Cerebellar cortex (tissue), 1 donor: ENCODE data around the gene GPSM1.

Experiments
- DNase-seq: peaks from one replicate; pipeline ENCODE4 v3.0.0-alpha.2; 2015; ENCODE audit warnings: low spot score

GPSM1 gene

GRCh38 chr9:136361754-136362449 is 34.6 kb downstream of the GPSM1 start:
- DNase-seq: no peak

GRCh38 chr9:136362450-136362784 is 35.1 kb downstream of the GPSM1 start:
- DNase-seq: no peak

GRCh38 chr9:136363106-136363948 is 36.0 kb downstream of the GPSM1 start, which contains the start of gene DNLZ:
DNLZ (minus strand) TSS chr9:136363744; CDS start chr9:136363714, 30 bp downstream.
- peak; percentile 94 for DNase-seq

- no peak for DNase-seq
Measured at GRCh38 chr9:136363949-136364748, 36.8 kb downstream of the GPSM1 start.

- no peak for DNase-seq
Measured at GRCh38 chr9:136364942-136365774, 37.8 kb downstream of the GPSM1 start.

- DNase-seq: no peak
Measured at GRCh38 chr9:136365775-136366222, 38.5 kb downstream of the GPSM1 start.

- no peak for DNase-seq
Measured at GRCh38 chr9:136366826-136367225, 39.5 kb downstream of the GPSM1 start.

GRCh38 chr9:136367296-136368145 is 40.2 kb downstream of the GPSM1 start:
- no peak for DNase-seq

GRCh38 chr9:136368190-136368589 is 40.9 kb downstream of the GPSM1 start:
- DNase-seq: no peak

- no peak for DNase-seq
Measured at GRCh38 chr9:136370037-136370436, 42.7 kb downstream of the GPSM1 start.

- DNase-seq: no peak
Measured at GRCh38 chr9:136370687-136371532, 43.6 kb downstream of the GPSM1 start.

GRCh38 chr9:136371533-136371880 is 44.2 kb downstream of the GPSM1 start:
- no peak for DNase-seq

GRCh38 chr9:136372006-136372405 is 44.7 kb downstream of the GPSM1 start:
- no peak for DNase-seq

GRCh38 chr9:136372561-136373299 is 45.4 kb downstream of the GPSM1 start:
- no peak for DNase-seq

- DNase-seq: peak; percentile 73
Measured at GRCh38 chr9:136373300-136374182, 46.2 kb downstream of the GPSM1 start, which contains the start of gene CARD9. CARD9 (minus strand) TSS chr9:136373669; CDS start chr9:136372078, 1,591 bp downstream.

- no peak for DNase-seq
Measured at GRCh38 chr9:136374183-136374575, 46.8 kb downstream of the GPSM1 start.

GRCh38 chr9:136375096-136375495 is 47.8 kb downstream of the GPSM1 start:
- no peak for DNase-seq

- DNase-seq: no peak
Measured at GRCh38 chr9:136376457-136376856, 49.1 kb downstream of the GPSM1 start.
